ENCODE measurements around the gene CDC42EP3.

DNA sequence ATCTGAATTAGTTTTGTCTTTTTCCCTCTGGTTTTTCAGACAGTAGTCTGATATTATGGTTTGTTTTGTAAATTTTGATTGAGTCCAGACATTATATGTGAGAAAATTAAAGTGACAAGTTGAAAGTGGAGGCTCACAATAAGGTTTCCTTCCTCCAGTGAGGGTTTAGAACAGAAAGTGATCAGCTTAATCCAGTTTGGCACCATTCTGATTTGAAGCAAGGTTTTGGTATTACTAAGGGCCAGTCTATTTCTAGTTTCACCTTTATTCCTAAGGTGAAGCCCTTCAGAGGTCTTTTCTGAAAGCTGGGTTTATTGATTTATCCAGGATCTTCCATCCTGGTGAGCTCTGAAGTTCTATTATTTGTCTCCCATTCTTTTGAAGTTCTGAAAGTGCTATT, 68.7 kb downstream of the CDC42EP3 start:
- TF ChIP-seq CTCF (IDR thresholded peaks at IDR 0.05; ENCODE audit: borderline replicate concordance, extremely low read depth, low read length, poor library complexity, severe bottlenecking): no peak
- no peak for TF ChIP-seq EZH2 (IDR thresholded peaks at IDR 0.05; ENCODE audit: borderline replicate concordance, low read depth, low read length, severe bottlenecking)

All from DND-41 (cell line).